ENCODE data around the gene COPS8.

Gene COPS8

GRCh38 chr2:237042101-237042500, 43.6 kb upstream of the COPS8 start:
- Histone ChIP-seq H3K9me2 (ENCODE audit: low read depth, low read length) (no peaks in the 10 kb centered on the region), H3K27ac (ENCODE audit: low read depth, low read length, poor library complexity, severe bottlenecking) (no peak overlapping the region)

GRCh38 chr2:237043866-237044265, 41.8 kb upstream of the COPS8 start:
- Histone ChIP-seq H3K27ac (ENCODE audit: low read depth, low read length, poor library complexity, severe bottlenecking) (no peak overlapping the region), H3F3A (ENCODE audit: insufficient read depth, low read length) (no peaks in the 10 kb centered on the region), H2AFZ (ENCODE audit: low read length) (no peak overlapping the region)

More at GRCh38 chr2:237042101-237042500, 43.6 kb upstream of the COPS8 start:
- no peak overlapping the region for H2AFZ ChIP-seq (ENCODE audit: low read length)
- H3F3A ChIP-seq (ENCODE audit: insufficient read depth, low read length), result no peaks in the 10 kb centered on the region
- no peak overlapping the region for H3K4me3 ChIP-seq (ENCODE audit: low read depth, low read length, poor library complexity, severe bottlenecking)
- H3K79me2 ChIP-seq (ENCODE audit: insufficient read depth, low read length), result no peaks in the 10 kb centered on the region
- H3K36me3 ChIP-seq (ENCODE audit: insufficient read depth, low read length), result no peaks in the 10 kb centered on the region; the same call in 1 of the 2 replicates
- H3K27me3 ChIP-seq (ENCODE audit: insufficient read depth, low read length), result no peaks in the 10 kb centered on the region
- no peak overlapping the region for H3K9ac ChIP-seq (ENCODE audit: low read length)
- TF ChIP-seq EZH2 (IDR thresholded peaks at IDR 0.05; ENCODE audit: borderline replicate concordance, low read length) (no peak), CTCF (IDR thresholded peaks at IDR 0.05; ENCODE audit: low read length) (no peak)
- no peaks in the 10 kb centered on the region for H3K9me3 ChIP-seq (ENCODE audit: low read length)
- H4K20me1 ChIP-seq (ENCODE audit: insufficient read depth, low read length), result no peaks in the 10 kb centered on the region
- H3K4me1 ChIP-seq (ENCODE audit: insufficient read depth, low read length, severe bottlenecking), result no peaks in the 10 kb centered on the region
- no peak overlapping the region for H3K4me2 ChIP-seq (ENCODE audit: low read length)

GRCh38 chr2:237044281-237044680, 41.4 kb upstream of the COPS8 start:
- Histone ChIP-seq H2AFZ (ENCODE audit: low read length) (no peak overlapping the region), H3K4me3 (ENCODE audit: low read depth, low read length, poor library complexity, severe bottlenecking) (no peak overlapping the region), H3K4me2 (ENCODE audit: low read length) (no peak overlapping the region), H3F3A (ENCODE audit: insufficient read depth, low read length) (no peaks in the 10 kb centered on the region), H3K27ac (ENCODE audit: low read depth, low read length, poor library complexity, severe bottlenecking) (no peak overlapping the region), H3K4me1 (ENCODE audit: insufficient read depth, low read length, severe bottlenecking) (no peaks in the 10 kb centered on the region), H4K20me1 (ENCODE audit: insufficient read depth, low read length) (no peaks in the 10 kb centered on the region), H3K36me3 (ENCODE audit: insufficient read depth, low read length) (no peaks in the 10 kb centered on the region; the same call in 1 of the 2 replicates), H3K9me2 (ENCODE audit: low read depth, low read length) (no peaks in the 10 kb centered on the region), H3K27me3 (ENCODE audit: insufficient read depth, low read length) (no peaks in the 10 kb centered on the region), H3K9me3 (ENCODE audit: low read length) (peaks cover 4% of the 10 kb centered on the region; the same call in 1 of the 2 replicates), H3K79me2 (ENCODE audit: insufficient read depth, low read length) (no peaks in the 10 kb centered on the region), H3K9ac (ENCODE audit: low read length) (no peak overlapping the region)
- TF ChIP-seq CTCF (IDR thresholded peaks at IDR 0.05; ENCODE audit: low read length) (no peak), EZH2 (IDR thresholded peaks at IDR 0.05; ENCODE audit: borderline replicate concordance, low read length) (no peak)

More at GRCh38 chr2:237043866-237044265, 41.8 kb upstream of the COPS8 start:
- no peaks in the 10 kb centered on the region for H4K20me1 ChIP-seq (ENCODE audit: insufficient read depth, low read length)
- no peak overlapping the region for H3K4me2 ChIP-seq (ENCODE audit: low read length)
- TF ChIP-seq CTCF (IDR thresholded peaks at IDR 0.05; ENCODE audit: low read length) (no peak), EZH2 (IDR thresholded peaks at IDR 0.05; ENCODE audit: borderline replicate concordance, low read length) (no peak)
- H3K36me3 ChIP-seq (ENCODE audit: insufficient read depth, low read length), result no peaks in the 10 kb centered on the region; the same call in 1 of the 2 replicates
- no peaks in the 10 kb centered on the region for H3K79me2 ChIP-seq (ENCODE audit: insufficient read depth, low read length)
- H3K9me3 ChIP-seq (ENCODE audit: low read length), result peaks cover 2% of the 10 kb centered on the region; the same call in 1 of the 2 replicates
- H3K9ac ChIP-seq (ENCODE audit: low read length), result no peak overlapping the region
- no peak overlapping the region for H3K4me3 ChIP-seq (ENCODE audit: low read depth, low read length, poor library complexity, severe bottlenecking)
- H3K9me2 ChIP-seq (ENCODE audit: low read depth, low read length), result no peaks in the 10 kb centered on the region
- H3K27me3 ChIP-seq (ENCODE audit: insufficient read depth, low read length), result no peaks in the 10 kb centered on the region
- no peaks in the 10 kb centered on the region for H3K4me1 ChIP-seq (ENCODE audit: insufficient read depth, low read length, severe bottlenecking)
